Choroid plexus epithelial cell (primary cell): ENCODE data around the gene SELENOI.

Experiments used
- DNase-seq: peaks from one replicate; pipeline ENCODE4 v3.0.0-alpha.2; 2010; ENCODE audit warnings: low read depth
- H3K4me3 ChIP-seq: 2 replicates; pipeline ENCODE4 v1.5.1; 2011; ENCODE audit warnings: low read depth, mild to moderate bottlenecking, control low read depth, low read length, moderate library complexity
- CTCF ChIP-seq: conservative IDR thresholded peaks from 2 replicates; pipeline ENCODE4 v1.5.1; 2011; ENCODE audit warnings: low read depth, mild to moderate bottlenecking, control low read depth, inconsistent platforms, low read length, moderate library complexity

The SELENOI gene

GRCh38 chr2:26424221-26424620 is 78.3 kb downstream of the SELENOI start:
- DNase-seq = no peak
- no peak for TF ChIP-seq CTCF
- H3K4me3 ChIP-seq = no peak overlapping the region

GRCh38 chr2:26428846-26429245 is 82.9 kb downstream of the SELENOI start:
- DNase-seq = no peak
- no peak overlapping the region for H3K4me3 ChIP-seq
- TF ChIP-seq CTCF = no peak

GRCh38 chr2:26429779-26430578 is 84.0 kb downstream of the SELENOI start:
- no peak overlapping the region for H3K4me3 ChIP-seq
- no peak for TF ChIP-seq CTCF
- peak; percentile 30 for DNase-seq

- peak; percentile 54 for DNase-seq
- no peak for TF ChIP-seq CTCF
- H3K4me3 ChIP-seq = no peak overlapping the region
Observed at GRCh38 chr2:26430826-26431225, 84.9 kb downstream of the SELENOI start.

GRCh38 chr2:26432363-26432762 is 86.4 kb downstream of the SELENOI start:
- TF ChIP-seq CTCF = no peak
- H3K4me3 ChIP-seq = no peak overlapping the region
- DNase-seq = no peak

- no peak overlapping the region for H3K4me3 ChIP-seq
- DNase-seq = no peak
- TF ChIP-seq CTCF = no peak
Observed at GRCh38 chr2:26432859-26433258, 86.9 kb downstream of the SELENOI start.

- TF ChIP-seq CTCF = no peak
- H3K4me3 ChIP-seq = no peak overlapping the region
- DNase-seq = no peak
Observed at GRCh38 chr2:26435106-26435505, 89.2 kb downstream of the SELENOI start.
